ENCODE measurements around the gene KIRREL3.

- TF ChIP-seq GABPA (IDR thresholded peaks at IDR 0.05; ENCODE audit: low read depth) (no peak), CTCF (IDR thresholded peaks at IDR 0.05; ENCODE audit: insufficient read depth, low read length) (no peak), REST (IDR thresholded peaks at IDR 0.05; ENCODE audit: insufficient replicate concordance, low read depth) (no peak), POLR2AphosphoS5 (IDR thresholded peaks at IDR 0.05; ENCODE audit: low read depth) (no peak), SPI1 (IDR thresholded peaks at IDR 0.05; ENCODE audit: borderline replicate concordance, low read depth) (no peak)
These were observed 313.6 kb downstream of the KIRREL3 start for GRCh38 chr11:126686938-126687337.

All from HL-60 (cell line).